B cell (primary cell): ENCODE measurements around the gene THAP8. TPM values are rescaled to one million over a fixed set of nuclear protein-coding genes. Genes with fewer than 3 reads are reported as not detected.

ENCODE experiments used
- ATAC-seq: fragments of 200-7000 bp; cut with Tn5 transposase; one replicate; pipeline ENCODE4 v1.10.0; 2021; ENCODE audit warnings: low read depth, mild to moderate bottlenecking, moderate number of reproducible peaks, moderate library complexity
- CTCF ChIA-PET: fragments of 350-600 bp; sonication (Branson Sonifier 250); formaldehyde crosslinking; loops from one replicate; lab custom pipeline; 2021; ENCODE audit warnings: antibody characterized with exemption, inconsistent platforms; lab: Charles Lee
- POLR2A ChIA-PET: fragments of 350-600 bp; sonication (Branson Sonifier 250); formaldehyde crosslinking; loops from one replicate; lab custom pipeline; 2021; ENCODE audit warnings: antibody characterized with exemption; lab: Charles Lee
- DNase-seq: peaks from one replicate; pipeline ENCODE4 v3.0.0; 2013
- H2AFZ ChIP-seq: 2 replicates; pipeline ENCODE4 v1.6.1; 2012; ENCODE audit warnings: mild to moderate bottlenecking, low read depth, low read length; ENCODE audit not compliant: insufficient read depth, poor library complexity, severe bottlenecking
- H3K27ac ChIP-seq, 2 donors: 1 replicate in 1 of 2; 2 replicates in 1 of 2; pipeline ENCODE4 v1.5.1; 2012 to 2013; ENCODE audit warnings: low read length in 2 of 2, mild to moderate bottlenecking in 2 of 2, moderate library complexity in 1 of 2
- H3K27me3 ChIP-seq, 4 experiments: fragments of 200-600 bp in 1 of 4; sonication (generic) in 1 of 4; replicated peaks in 1 of 4; 1 replicate in 2 of 4; 2 replicates in 2 of 4; pipeline versions ENCODE4 v1.6.1 to v1.7.0; 2013 to 2016; ENCODE audit warnings: low read length in 3 of 4, mild to moderate bottlenecking in 2 of 4, mixed read lengths in 1 of 4, moderate library complexity in 1 of 4; ENCODE audit not compliant: insufficient read depth in 4 of 4, control insufficient read depth in 3 of 4; ENCODE audit errors: control extremely low read depth in 1 of 4
- H3K36me3 ChIP-seq, 2 experiments: replicated peaks in 1 of 2; 1 replicate in 1 of 2; 2 replicates in 1 of 2; pipeline versions ENCODE4 v1.6.1 to v1.7.1; 2013; ENCODE audit warnings: low read length in 1 of 2; ENCODE audit not compliant: insufficient read depth in 2 of 2, control insufficient read depth in 1 of 2; ENCODE audit errors: control extremely low read depth in 1 of 2, extremely low read depth in 1 of 2
- H3K4me1 ChIP-seq, 2 donors: fragments of 200-600 bp in 1 of 2; sonication (generic) in 1 of 2; 1 replicate in 1 of 2; 2 replicates in 1 of 2; pipeline versions ENCODE4 v1.5.1 to v1.6.1; 2013 to 2017; ENCODE audit warnings: low read length in 2 of 2; ENCODE audit not compliant: control insufficient read depth in 2 of 2, insufficient read depth in 2 of 2
- H3K4me2 ChIP-seq: replicated peaks from 2 replicates; pipeline ENCODE3; 2012; ENCODE audit warnings: mild to moderate bottlenecking, low read depth, low read length; ENCODE audit not compliant: poor library complexity, severe bottlenecking
- H3K4me3 ChIP-seq, 5 experiments: fragments of 200-600 bp in 1 of 5; sonication (generic) in 1 of 5; 1 replicate in 3 of 5; 2 replicates in 2 of 5; pipeline versions ENCODE4 v1.5.1 to v1.7.0; 2011 to 2016; ENCODE audit warnings: low read length in 4 of 5, mild to moderate bottlenecking in 4 of 5, low read depth in 2 of 5, control low read depth in 1 of 5, moderate library complexity in 1 of 5; ENCODE audit not compliant: insufficient read depth in 1 of 5; ENCODE audit errors: control extremely low read depth in 1 of 5, extremely low read depth in 1 of 5
- H3K79me2 ChIP-seq: fragments of 200-600 bp; sonication (generic); one replicate; pipeline ENCODE4 v1.6.0; 2016; ENCODE audit warnings: low read length; ENCODE audit not compliant: control insufficient read depth, insufficient read depth
- H3K9ac ChIP-seq: fragments of 200-600 bp; sonication (generic); 2 replicates; pipeline ENCODE4 v1.6.1; 2017; ENCODE audit warnings: mild to moderate bottlenecking, low read length, moderate library complexity
- H3K9me3 ChIP-seq, 3 donors: one replicate each; pipeline versions ENCODE4 v1.6.1 to v1.7.1; 2013; ENCODE audit warnings: low read length in 2 of 3; ENCODE audit not compliant: control insufficient read depth in 2 of 3, insufficient read depth in 1 of 3; ENCODE audit errors: control extremely low read depth in 1 of 3
- H4K20me1 ChIP-seq: 2 replicates; pipeline ENCODE4 v1.6.0; 2012; ENCODE audit warnings: mild to moderate bottlenecking, low read length; ENCODE audit not compliant: insufficient read depth, control insufficient read depth, poor library complexity, severe bottlenecking
- H3K27ac Mint-ChIP-seq: one replicate; pipeline ENCODE4 v1.8.0; 2021; ENCODE audit warnings: mixed read lengths
- H3K27me3 Mint-ChIP-seq: one replicate; pipeline ENCODE4 v1.8.0; 2021; ENCODE audit warnings: mixed read lengths
- H3K4me1 Mint-ChIP-seq: one replicate; pipeline ENCODE4 v1.8.0; 2021; ENCODE audit warnings: mixed read lengths
- H3K4me3 Mint-ChIP-seq: one replicate; pipeline ENCODE4 v1.8.0; 2021; ENCODE audit warnings: mixed read lengths
- H3K9me3 Mint-ChIP-seq: one replicate; pipeline ENCODE4 v1.8.0; 2022; ENCODE audit warnings: mixed read lengths; ENCODE audit not compliant: insufficient read depth
- EZH2 ChIP-seq: IDR thresholded peaks from 2 replicates; pipeline ENCODE4 v1.6.1; 2012; ENCODE audit warnings: borderline replicate concordance, low read depth, mild to moderate bottlenecking, moderate library complexity, low read length; ENCODE audit not compliant: insufficient read depth, poor library complexity, severe bottlenecking
- WGBS: methylation state at CpG from one replicate; pipeline ENCODE4 v1.1.5; 2013; ENCODE audit warnings: missing lambda C conversion rate; ENCODE audit not compliant: insufficient coverage; 5-methylcytosine and 5-hydroxymethylcytosine counted together
- intact Hi-C: fragments of 100-400 bp; cut with micrococcal nuclease; formaldehyde crosslinking; loops from one replicate; pipeline ENCODE4 v1.10.0; 2022
- polyA plus RNA-seq: library from polyadenylated mRNA; depleted of rRNA; stranded (reverse); fragments of >200 nt; gene quantifications from 2 replicates; pipeline ENCODE4 v1.2.3, GENCODE V29; 2012
- total RNA-seq, 2 donors: library from RNA; stranded (reverse); fragments of 120-200 nt in 1 of 2; gene quantifications; 1 replicate in 1 of 2; 2 replicates in 1 of 2; pipeline versions ENCODE4 v1.2.3 to v1.2.4, GENCODE V29; 2013 to 2022
- TF ChIP-seq, protein P1 (sequence below): fragments of 200-600 bp; IDR thresholded peaks from one replicate; pipeline ENCODE4 v1.8.0; 2022; ENCODE audit warnings: antibody characterized with exemption, mild to moderate bottlenecking

THAP8 gene
- total and polyA plus RNA-seq, 2 donors (not counting 1 experiment from before 2014, with no cell fraction given) = 4.5 to 5.7 TPM

- no peak overlapping the region for H3K4me3 ChIP-seq
Measured at GRCh38 chr19:36092566-36092965, 38.5 kb upstream of the THAP8 start.

GRCh38 chr19:36090910-36091695 is 37.0 kb upstream of the THAP8 start:
- Histone ChIP-seq H4K20me1 (no peaks in the 10 kb centered on the region), H2AFZ (no peak overlapping the region), H3K9ac (no peak overlapping the region), H3K4me1 (no peaks in the 10 kb centered on the region), H3K9me3 (no peaks in the 10 kb centered on the region), H3K4me3 (no peak overlapping the region), H3K36me3 (no peaks in the 10 kb centered on the region), H3K4me2 (no peak overlapping the region), H3K27me3 (no peaks in the 10 kb centered on the region), H3K27ac (no peak overlapping the region), H3K79me2 (no peaks in the 10 kb centered on the region)
- Mint-ChIP-seq H3K4me1 (no peaks in the 10 kb centered on the region), H3K27me3 (no peaks in the 10 kb centered on the region), H3K9me3 (no peaks in the 10 kb centered on the region), H3K4me3 (no peak overlapping the region), H3K27ac (no peak overlapping the region)
- intact Hi-C loops = no loop called here
- DNase-seq = no peak
- TF ChIP-seq EZH2 = no peak
- TF ChIP-seq, protein P1, sequence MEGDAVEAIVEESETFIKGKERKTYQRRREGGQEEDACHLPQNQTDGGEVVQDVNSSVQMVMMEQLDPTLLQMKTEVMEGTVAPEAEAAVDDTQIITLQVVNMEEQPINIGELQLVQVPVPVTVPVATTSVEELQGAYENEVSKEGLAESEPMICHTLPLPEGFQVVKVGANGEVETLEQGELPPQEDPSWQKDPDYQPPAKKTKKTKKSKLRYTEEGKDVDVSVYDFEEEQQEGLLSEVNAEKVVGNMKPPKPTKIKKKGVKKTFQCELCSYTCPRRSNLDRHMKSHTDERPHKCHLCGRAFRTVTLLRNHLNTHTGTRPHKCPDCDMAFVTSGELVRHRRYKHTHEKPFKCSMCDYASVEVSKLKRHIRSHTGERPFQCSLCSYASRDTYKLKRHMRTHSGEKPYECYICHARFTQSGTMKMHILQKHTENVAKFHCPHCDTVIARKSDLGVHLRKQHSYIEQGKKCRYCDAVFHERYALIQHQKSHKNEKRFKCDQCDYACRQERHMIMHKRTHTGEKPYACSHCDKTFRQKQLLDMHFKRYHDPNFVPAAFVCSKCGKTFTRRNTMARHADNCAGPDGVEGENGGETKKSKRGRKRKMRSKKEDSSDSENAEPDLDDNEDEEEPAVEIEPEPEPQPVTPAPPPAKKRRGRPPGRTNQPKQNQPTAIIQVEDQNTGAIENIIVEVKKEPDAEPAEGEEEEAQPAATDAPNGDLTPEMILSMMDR = no peak
- WGBS = 99% methylated on average over 10 of the region's 13 CpGs
- CTCF ChIA-PET = interaction anchor here (1.0 kb wide), 1 partner anchor 37 kb away, joined by 4 read pairs; no protein-coding TSS in a partner anchor
- POLR2A ChIA-PET = no interaction called here
- ATAC-seq = no peak

More at GRCh38 chr19:36092566-36092965, 38.5 kb upstream of the THAP8 start:
- Histone ChIP-seq H3K9ac (no peak overlapping the region), H3K27me3 (no peaks in the 10 kb centered on the region), H3K4me1 (no peaks in the 10 kb centered on the region), H3K79me2 (no peaks in the 10 kb centered on the region), H3K36me3 (no peaks in the 10 kb centered on the region), H4K20me1 (no peaks in the 10 kb centered on the region), H3K4me2 (no peak overlapping the region), H3K9me3 (no peaks in the 10 kb centered on the region), H3K27ac (no peak overlapping the region), H2AFZ (no peak overlapping the region)
- ATAC-seq = no peak
- Mint-ChIP-seq H3K27me3 (no peaks in the 10 kb centered on the region), H3K4me3 (no peak overlapping the region), H3K4me1 (no peaks in the 10 kb centered on the region), H3K27ac (no peak overlapping the region), H3K9me3 (no peaks in the 10 kb centered on the region)
- ChIA-PET POLR2A (no interaction called here), CTCF (no interaction called here)
- 97% methylated on average over 7 of the region's 7 CpGs for WGBS
- intact Hi-C loops = no loop called here
- DNase-seq = no peak
- TF ChIP-seq, protein P1 = no peak
- no peak for TF ChIP-seq EZH2
